A549 treated with RU486 at 1 μM for 4 hours (cell line): ENCODE data around the gene ENPEP. TPM values are rescaled to one million over a fixed set of nuclear protein-coding genes. Genes with fewer than 3 reads are reported as not detected.

Source experiments
- total RNA-seq: library from RNA; stranded (reverse); fragments of 200-300 nt; extraction: Qiagen RNA extraction; gene quantifications from 5 replicates; pipeline ENCODE4 v1.2.3, GENCODE V29; 2022; ENCODE audit warnings: low read depth

The ENPEP gene
- total RNA-seq: 0.07 to 0.35 TPM (median 0.17 TPM) in 5 replicates

DNA sequence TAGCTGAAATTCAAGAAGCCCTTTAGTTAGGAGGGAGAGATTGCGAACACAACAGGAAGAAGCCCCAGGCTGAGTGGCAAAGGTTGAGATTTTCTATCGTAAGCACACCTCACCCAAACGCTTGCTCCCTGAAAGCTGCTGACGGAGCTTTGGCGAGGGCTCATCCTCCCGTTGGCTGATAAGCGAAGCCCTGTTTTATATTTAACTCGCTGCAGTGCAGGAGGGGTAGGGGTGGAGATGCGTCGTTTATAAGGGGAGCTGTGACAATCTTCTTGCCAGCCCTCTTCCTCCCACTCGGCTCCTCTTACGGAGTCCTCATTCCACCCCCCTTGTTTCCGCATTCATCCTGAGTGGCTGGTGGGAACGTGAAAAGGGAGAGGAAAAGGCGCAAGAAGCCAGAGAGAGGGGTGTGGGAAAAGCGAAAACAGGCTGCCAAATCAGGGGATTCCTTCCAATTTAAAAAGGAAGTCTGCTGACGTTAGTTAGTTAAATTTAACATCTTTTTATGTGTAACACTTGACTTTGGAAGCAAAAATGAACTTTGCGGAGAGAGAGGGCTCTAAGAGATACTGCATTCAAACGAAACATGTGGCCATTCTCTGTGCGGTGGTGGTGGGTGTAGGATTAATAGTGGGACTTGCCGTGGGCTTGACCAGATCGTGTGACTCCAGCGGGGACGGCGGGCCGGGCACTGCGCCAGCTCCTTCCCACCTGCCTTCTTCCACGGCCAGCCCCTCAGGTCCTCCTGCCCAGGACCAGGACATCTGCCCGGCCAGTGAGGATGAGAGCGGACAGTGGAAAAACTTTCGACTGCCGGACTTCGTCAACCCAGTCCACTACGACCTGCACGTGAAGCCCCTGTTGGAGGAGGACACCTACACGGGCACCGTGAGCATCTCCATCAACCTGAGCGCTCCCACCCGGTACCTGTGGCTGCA is at the start of gene ENPEP:
Gene ENPEP (plus strand): TSS at position 275 of the 938 bp plus-strand sequence. CDS start 260 bp downstream, at position 535.

Other genes starting within 250 kb of the ENPEP start
- 1.1 to 1.6 TPM (median 1.3 TPM) in 5 replicates for gene PITX2, start 146.9 kb downstream of the ENPEP start, total RNA-seq